ENCODE measurements around the gene CLASRP.

DNA sequence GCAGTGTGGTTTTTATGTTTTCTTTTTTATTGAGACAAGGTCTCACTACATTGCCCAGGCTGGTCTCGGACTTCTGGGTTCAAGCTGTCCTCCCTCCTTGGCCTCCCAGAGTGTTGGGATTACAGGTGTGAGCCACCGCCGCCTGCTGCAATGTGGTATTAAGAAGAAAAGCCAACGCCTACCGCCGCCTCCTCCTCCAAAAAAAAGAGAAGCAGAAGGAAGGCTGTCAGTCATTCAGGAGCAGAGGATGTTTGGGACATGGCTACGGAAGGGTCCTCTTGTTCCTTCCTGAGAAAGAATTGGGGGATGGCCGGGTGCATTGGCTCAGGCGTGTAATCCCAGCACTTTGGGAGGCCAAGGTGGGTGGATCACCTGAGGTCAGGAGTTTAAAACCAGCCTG is 55.3 kb downstream of the CLASRP start:
- TF ChIP-seq EZH2phosphoT487 (IDR thresholded peaks at IDR 0.05; ENCODE audit: low read depth), result no peak
- TF ChIP-seq, protein P1, sequence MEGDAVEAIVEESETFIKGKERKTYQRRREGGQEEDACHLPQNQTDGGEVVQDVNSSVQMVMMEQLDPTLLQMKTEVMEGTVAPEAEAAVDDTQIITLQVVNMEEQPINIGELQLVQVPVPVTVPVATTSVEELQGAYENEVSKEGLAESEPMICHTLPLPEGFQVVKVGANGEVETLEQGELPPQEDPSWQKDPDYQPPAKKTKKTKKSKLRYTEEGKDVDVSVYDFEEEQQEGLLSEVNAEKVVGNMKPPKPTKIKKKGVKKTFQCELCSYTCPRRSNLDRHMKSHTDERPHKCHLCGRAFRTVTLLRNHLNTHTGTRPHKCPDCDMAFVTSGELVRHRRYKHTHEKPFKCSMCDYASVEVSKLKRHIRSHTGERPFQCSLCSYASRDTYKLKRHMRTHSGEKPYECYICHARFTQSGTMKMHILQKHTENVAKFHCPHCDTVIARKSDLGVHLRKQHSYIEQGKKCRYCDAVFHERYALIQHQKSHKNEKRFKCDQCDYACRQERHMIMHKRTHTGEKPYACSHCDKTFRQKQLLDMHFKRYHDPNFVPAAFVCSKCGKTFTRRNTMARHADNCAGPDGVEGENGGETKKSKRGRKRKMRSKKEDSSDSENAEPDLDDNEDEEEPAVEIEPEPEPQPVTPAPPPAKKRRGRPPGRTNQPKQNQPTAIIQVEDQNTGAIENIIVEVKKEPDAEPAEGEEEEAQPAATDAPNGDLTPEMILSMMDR (IDR thresholded peaks at IDR 0.05; ENCODE audit: low read depth, low read length), result no peak
